MG63 (cell line): ENCODE data around the gene DTX3. TPM values are rescaled to one million over a fixed set of nuclear protein-coding genes. Genes with fewer than 3 reads are reported as not detected.

Experiments
- DNase-seq: peaks from one replicate; pipeline ENCODE4 v3.0.0-alpha.2; 2020
- H3K27me3 ChIP-seq: fragments of 250-450 bp; sonication (Bioruptor Pico); 2 replicates; pipeline ENCODE4 v1.5.1; 2020; ENCODE audit warnings: mild to moderate bottlenecking, moderate library complexity
- H3K36me3 ChIP-seq: fragments of 250-450 bp; sonication (Bioruptor Pico); 2 replicates; pipeline ENCODE4 v1.5.1; 2020; ENCODE audit warnings: mild to moderate bottlenecking, moderate library complexity
- H3K4me3 ChIP-seq: fragments of 250-450 bp; sonication (Bioruptor Pico); 2 replicates; pipeline ENCODE4 v1.5.1; 2020; ENCODE audit warnings: mild to moderate bottlenecking, moderate library complexity
- H3K9me3 ChIP-seq: fragments of 250-450 bp; sonication (Bioruptor Pico); 2 replicates; pipeline ENCODE4 v1.5.1; 2020; ENCODE audit warnings: mild to moderate bottlenecking, moderate library complexity
- total RNA-seq: library from RNA; depleted of rRNA; stranded (reverse); fragments of >200 nt; shearing (Covaris generic); gene quantifications from 2 replicates; pipeline ENCODE4 v1.2.3, GENCODE V29; 2014; ENCODE audit warnings: low replicate concordance

The DTX3 gene
- total RNA-seq, 1 experiment from 2014 or later = 0.20 TPM

GRCh38 chr12:57592551-57593165, 12.0 kb upstream of the DTX3 start:
- no peaks in the 10 kb centered on the region for H3K9me3 ChIP-seq
- no peak for DNase-seq
- no peaks in the 10 kb centered on the region for H3K36me3 ChIP-seq
- no peaks in the 10 kb centered on the region; the same call in 1 of the 2 replicates for H3K27me3 ChIP-seq
- no peak overlapping the region for H3K4me3 ChIP-seq

- no peaks in the 10 kb centered on the region for H3K27me3 ChIP-seq
- no peaks in the 10 kb centered on the region for H3K9me3 ChIP-seq
- no peak for DNase-seq
- no peaks in the 10 kb centered on the region for H3K36me3 ChIP-seq
- no peak overlapping the region for H3K4me3 ChIP-seq
Observed at GRCh38 chr12:57593187-57593586, 11.4 kb upstream of the DTX3 start.

- Histone ChIP-seq H3K4me3 (no peak overlapping the region), H3K36me3 (no peaks in the 10 kb centered on the region; the same call in 1 of the 2 replicates), H3K27me3 (no peaks in the 10 kb centered on the region), H3K9me3 (no peaks in the 10 kb centered on the region)
- DNase-seq = no peak
Observed at GRCh38 chr12:57600395-57600794, 4.2 kb upstream of the DTX3 start.

- no peaks in the 10 kb centered on the region; the same call in 1 of the 2 replicates for H3K36me3 ChIP-seq
- no peaks in the 10 kb centered on the region for H3K27me3 ChIP-seq
- no peak for DNase-seq
- no peak overlapping the region for H3K4me3 ChIP-seq
- H3K9me3 ChIP-seq = no peaks in the 10 kb centered on the region
Observed at GRCh38 chr12:57602544-57602943, 2.1 kb upstream of the DTX3 start.

GRCh38 chr12:57603324-57603723, 1.3 kb upstream of the DTX3 start:
- Histone ChIP-seq H3K27me3 (no peaks in the 10 kb centered on the region), H3K9me3 (no peaks in the 10 kb centered on the region), H3K36me3 (no peaks in the 10 kb centered on the region; the same call in 1 of the 2 replicates), H3K4me3 (no peak overlapping the region)
- no peak for DNase-seq

GRCh38 chr12:57603815-57604453, 690 bp upstream of the DTX3 start:
- H3K36me3 ChIP-seq = no peaks in the 10 kb centered on the region; the same call in 1 of the 2 replicates
- no peaks in the 10 kb centered on the region for H3K27me3 ChIP-seq
- no peaks in the 10 kb centered on the region for H3K9me3 ChIP-seq
- H3K4me3 ChIP-seq = peak overlapping the region; percentile 43
- peak; percentile 60 for DNase-seq

- DNase-seq = no peak
- Histone ChIP-seq H3K36me3 (no peaks in the 10 kb centered on the region), H3K9me3 (no peaks in the 10 kb centered on the region), H3K4me3 (peak overlapping the region; percentile 43), H3K27me3 (no peaks in the 10 kb centered on the region)
Observed at GRCh38 chr12:57604992-57605810, 577 bp downstream of the DTX3 start.

GRCh38 chr12:57605811-57606311, 1.2 kb downstream of the DTX3 start:
- Histone ChIP-seq H3K27me3 (no peaks in the 10 kb centered on the region), H3K4me3 (no peak overlapping the region), H3K36me3 (no peaks in the 10 kb centered on the region), H3K9me3 (no peaks in the 10 kb centered on the region)
- no peak for DNase-seq

GRCh38 chr12:57606399-57606798, 1.8 kb downstream of the DTX3 start:
- no peak for DNase-seq
- Histone ChIP-seq H3K4me3 (no peak overlapping the region), H3K27me3 (no peaks in the 10 kb centered on the region)

GRCh38 chr12:57606821-57607220, 2.2 kb downstream of the DTX3 start:
- DNase-seq = no peak
- Histone ChIP-seq H3K9me3 (no peaks in the 10 kb centered on the region), H3K27me3 (no peaks in the 10 kb centered on the region), H3K4me3 (no peak overlapping the region), H3K36me3 (no peaks in the 10 kb centered on the region)

More at GRCh38 chr12:57606399-57606798, 1.8 kb downstream of the DTX3 start:
- no peaks in the 10 kb centered on the region for H3K9me3 ChIP-seq
- no peaks in the 10 kb centered on the region for H3K36me3 ChIP-seq

- Histone ChIP-seq H3K27me3 (no peaks in the 10 kb centered on the region), H3K4me3 (no peak overlapping the region), H3K9me3 (no peaks in the 10 kb centered on the region), H3K36me3 (no peaks in the 10 kb centered on the region)
- DNase-seq = no peak
Observed at GRCh38 chr12:57607958-57608663, 3.5 kb downstream of the DTX3 start.

- no peaks in the 10 kb centered on the region for H3K36me3 ChIP-seq
- DNase-seq = no peak
- H3K9me3 ChIP-seq = no peaks in the 10 kb centered on the region
- H3K4me3 ChIP-seq = no peak overlapping the region
- H3K27me3 ChIP-seq = no peaks in the 10 kb centered on the region
Observed at GRCh38 chr12:57609101-57609780, 4.6 kb downstream of the DTX3 start.

- DNase-seq = no peak
- no peak overlapping the region for H3K4me3 ChIP-seq
Observed at GRCh38 chr12:57609781-57610553, 5.3 kb downstream of the DTX3 start.

GRCh38 chr12:57610554-57611107, 6.0 kb downstream of the DTX3 start:
- H3K27me3 ChIP-seq = no peaks in the 10 kb centered on the region
- peak overlapping the region; percentile 81 for H3K4me3 ChIP-seq
- no peak for DNase-seq
- H3K9me3 ChIP-seq = no peaks in the 10 kb centered on the region
- H3K36me3 ChIP-seq = peaks cover 3% of the 10 kb centered on the region; the same call in 1 of the 2 replicates

More at GRCh38 chr12:57609781-57610553, 5.3 kb downstream of the DTX3 start:
- no peaks in the 10 kb centered on the region for H3K27me3 ChIP-seq
- H3K36me3 ChIP-seq = peaks cover under 1% of the 10 kb centered on the region; the same call in 1 of the 2 replicates
- no peaks in the 10 kb centered on the region for H3K9me3 ChIP-seq
